ENCODE results near the gene MTFP1.

- TF ChIP-seq CTCF (IDR thresholded peaks at IDR 0.05) (no peak), POLR2A (IDR thresholded peaks at IDR 0.05) (no peak)
Measured at GRCh38 chr22:30430933-30431332, 5.4 kb downstream of the MTFP1 start.
